HPDE6-E6E7 (cell line): ENCODE results near the gene CD69.
A peak's percentile ranks its signal among the peaks of the same experiment; 100 is the strongest.

Source experiments
- DNase-seq: peaks from one replicate; pipeline ENCODE4 v3.0.0; 2011; ENCODE audit warnings: missing footprints; ENCODE audit errors: extremely low spot score

CD69 gene

DNA sequence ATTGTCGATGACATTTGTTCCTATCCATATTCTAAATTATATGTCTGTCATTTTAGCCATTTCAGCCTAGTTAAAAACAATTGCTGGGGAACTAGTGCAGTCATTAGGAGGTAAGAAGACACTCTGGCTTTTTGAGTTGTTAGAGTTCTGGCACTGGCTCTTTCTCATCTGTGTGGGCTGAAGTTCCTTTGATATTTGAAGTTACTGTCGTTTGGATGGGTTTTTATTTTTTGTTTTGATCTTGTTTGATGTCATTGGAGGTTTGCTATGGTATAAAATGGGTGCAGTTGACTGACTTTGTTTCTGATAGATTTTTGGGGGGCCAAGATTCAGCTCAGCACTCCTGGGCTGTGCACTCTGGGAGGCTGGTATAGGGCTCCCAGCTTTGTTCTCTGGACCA lies 20.7 kb upstream of the CD69 start:
- DNase-seq, result no peak

- no peak for DNase-seq
Measured at GRCh38 chr12:9779209-9779608, 18.5 kb upstream of the CD69 start.

DNA sequence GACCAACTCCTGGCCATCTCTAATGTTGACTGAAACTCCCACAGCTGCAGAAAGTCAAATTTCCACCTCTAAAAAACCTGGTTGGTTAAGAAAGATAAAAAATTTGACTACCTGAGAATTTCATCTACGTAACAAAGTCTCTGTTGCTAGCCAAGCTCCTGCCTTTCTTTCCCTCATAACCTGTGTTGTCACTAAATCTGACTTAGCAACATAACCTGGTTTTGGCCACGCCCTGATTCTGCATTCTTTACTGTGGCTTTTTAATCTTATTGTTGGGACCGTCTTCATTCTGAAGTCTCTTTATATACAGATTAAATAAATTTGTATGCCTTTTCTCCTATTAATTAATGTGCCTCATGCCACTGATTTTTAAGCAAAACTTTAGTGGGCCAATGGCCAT lies 16.1 kb upstream of the CD69 start:
- DNase-seq, result no peak

- no peak for DNase-seq
Measured at GRCh38 chr12:9773216-9773877, 12.6 kb upstream of the CD69 start.

DNA sequence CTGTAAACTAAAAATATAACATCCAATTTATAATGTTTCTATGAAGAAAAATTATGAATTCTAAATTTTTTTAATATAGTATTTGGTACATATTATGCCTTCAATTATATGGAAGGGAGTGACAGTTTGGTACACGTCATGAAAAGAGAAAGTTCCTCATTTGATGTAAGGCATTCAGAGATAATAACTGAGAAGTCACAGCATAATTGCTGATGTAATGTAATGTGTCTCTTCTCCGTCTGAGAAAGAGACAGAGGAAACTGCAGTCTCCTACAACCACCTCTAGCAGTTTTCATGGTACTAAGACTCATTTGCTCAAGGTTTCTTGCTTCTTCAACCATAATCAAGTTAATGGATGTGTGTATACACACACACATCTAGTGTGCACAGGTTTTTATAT lies 2.3 kb upstream of the CD69 start:
- DNase-seq, result no peak

DNA sequence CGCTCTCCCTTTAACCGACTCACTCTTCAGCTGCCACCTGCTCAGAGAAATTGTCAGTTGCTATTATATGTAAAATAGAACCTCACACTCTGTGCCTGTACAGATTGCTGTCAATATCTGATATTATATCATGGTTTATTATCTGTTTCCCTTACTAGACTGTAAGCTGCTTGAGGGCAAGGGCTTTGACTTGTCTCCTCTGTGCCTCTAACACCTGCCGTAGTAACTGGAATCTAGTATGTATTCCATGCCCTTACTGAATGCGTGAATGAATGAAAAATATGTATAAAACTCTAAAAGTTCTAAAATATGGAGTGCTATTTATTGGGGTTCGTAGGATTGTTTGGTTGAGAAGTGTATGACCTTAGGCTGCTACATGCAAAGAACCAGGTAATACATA lies 1.7 kb upstream of the CD69 start:
- no peak for DNase-seq

GRCh38 chr12:9761419-9761781 lies 699 bp upstream of the CD69 start:
- DNase-seq, result no peak

DNA sequence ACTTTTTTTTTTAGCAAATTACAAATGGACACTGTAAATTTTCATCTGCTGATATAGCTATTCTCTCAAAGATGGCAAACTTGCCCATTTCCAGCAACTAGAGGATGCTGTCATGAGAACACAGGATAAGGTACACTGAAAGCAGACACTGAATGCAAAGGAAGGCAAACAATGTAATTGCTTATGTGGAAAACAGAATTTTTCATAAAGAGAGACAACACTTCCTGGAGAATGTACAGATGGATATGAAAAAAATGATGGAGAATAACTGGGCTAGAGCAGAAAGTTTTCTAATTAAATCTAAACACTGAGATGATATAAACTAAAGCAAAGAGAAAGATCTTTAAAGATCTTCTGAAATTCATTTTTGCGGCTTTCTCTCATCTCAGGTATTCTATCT lies 581 bp downstream of the CD69 start:
- DNase-seq, result no peak

GRCh38 chr12:9759694-9760093 lies 1.0 kb downstream of the CD69 start:
- DNase-seq, result no peak

GRCh38 chr12:9758119-9758518 lies 2.6 kb downstream of the CD69 start:
- DNase-seq, result no peak

DNA sequence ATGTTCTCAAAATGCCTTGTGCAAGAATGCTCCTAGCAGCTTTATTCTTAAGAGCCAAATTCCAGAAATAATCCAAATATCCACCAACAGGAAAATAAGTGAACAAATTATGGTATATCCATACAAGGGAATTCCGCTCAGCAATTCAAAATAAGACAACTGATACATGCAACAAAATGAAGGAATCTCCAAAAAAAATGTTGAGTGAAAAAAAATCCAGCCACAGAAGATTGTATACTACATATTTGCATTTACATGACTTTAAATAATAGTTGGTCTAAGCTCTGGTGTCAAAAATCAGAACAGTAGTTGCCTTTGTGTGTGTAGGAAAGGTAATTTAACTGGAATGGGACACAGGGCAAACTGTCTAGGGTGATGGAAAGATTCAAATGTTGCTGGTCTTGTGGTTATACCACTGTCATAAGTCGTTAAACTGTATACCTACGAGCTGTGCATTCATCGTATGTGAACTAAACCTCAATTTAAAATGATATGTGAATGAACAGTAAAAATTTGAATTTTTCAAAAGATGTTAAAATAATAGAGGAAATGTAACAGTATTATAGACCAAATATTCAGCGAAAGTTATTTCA lies 3.2 kb downstream of the CD69 start:
- DNase-seq, result no peak

- no peak for DNase-seq
Measured at GRCh38 chr12:9756706-9757105, 4.0 kb downstream of the CD69 start.

DNA sequence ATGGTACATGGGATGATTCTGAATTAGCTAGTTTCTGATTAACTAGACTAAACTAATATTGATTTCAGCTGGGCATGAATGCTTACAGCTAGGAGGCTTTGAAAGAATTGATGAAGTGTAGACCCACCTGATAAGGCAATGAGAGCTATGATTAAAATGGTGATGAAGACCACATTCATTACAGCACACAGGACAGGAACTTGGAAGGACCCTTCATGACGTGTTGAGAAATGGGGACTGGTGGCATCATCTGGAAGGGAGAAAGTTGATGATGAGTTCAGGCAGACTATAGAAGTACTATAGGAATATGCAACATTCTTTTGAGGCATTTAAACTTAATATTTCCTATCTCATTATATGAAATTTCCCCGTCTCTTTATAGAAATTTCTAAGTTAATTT lies 4.5 kb downstream of the CD69 start:
- DNase-seq, result no peak

DNA sequence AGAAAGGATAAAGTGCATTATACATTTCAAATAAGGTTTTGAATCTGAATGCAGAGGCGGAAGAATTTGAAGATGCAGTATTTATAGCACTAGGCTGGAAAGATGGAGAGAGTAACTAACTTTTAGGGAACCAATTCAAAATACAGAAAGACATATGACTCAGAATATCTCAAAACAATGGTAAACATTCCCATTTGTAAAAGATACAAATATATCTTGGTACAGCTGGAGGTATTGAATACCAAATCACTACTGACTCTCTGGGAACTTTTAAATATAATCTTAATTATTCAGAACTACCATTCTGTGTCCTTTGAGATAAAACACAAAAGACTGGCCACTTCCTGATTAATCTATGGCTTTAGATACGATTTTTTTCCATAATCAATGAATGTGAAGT lies 5.1 kb downstream of the CD69 start:
- DNase-seq, result no peak

GRCh38 chr12:9755035-9755434 lies 5.7 kb downstream of the CD69 start:
- no peak for DNase-seq

GRCh38 chr12:9754099-9754927 lies 6.4 kb downstream of the CD69 start:
- DNase-seq, result no peak

- no peak for DNase-seq
Measured at GRCh38 chr12:9753498-9753897, 7.2 kb downstream of the CD69 start.

DNA sequence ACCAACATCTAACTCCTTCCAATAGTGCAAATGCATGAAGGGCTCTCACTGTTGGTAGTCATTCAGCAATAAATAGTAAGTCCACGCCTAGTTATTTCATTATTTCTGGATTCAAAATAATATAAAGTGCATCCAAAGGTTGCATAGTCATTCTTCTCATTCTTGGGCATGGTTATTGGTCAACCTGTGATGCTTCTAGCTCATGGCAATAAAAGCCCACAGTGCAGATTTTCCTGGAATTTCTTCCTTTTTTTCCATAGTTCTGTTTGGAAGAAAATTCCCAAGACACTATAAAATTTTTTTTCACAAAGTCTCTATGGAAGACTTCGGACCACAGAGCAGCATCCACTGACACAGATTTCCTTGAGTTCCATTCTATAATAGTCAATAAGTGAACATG lies 7.6 kb downstream of the CD69 start:
- DNase-seq, result no peak

- DNase-seq, result no peak
Measured at GRCh38 chr12:9752145-9752933, 8.4 kb downstream of the CD69 start.

- DNase-seq, result peak; percentile 34
Measured at GRCh38 chr12:9751204-9752144, 9.2 kb downstream of the CD69 start.
